Measurements from ENCODE around the gene ZNF786.
"Not testable (repeated sequence)": the region's sequence is repeated elsewhere in the genome, so short reads cannot be mapped to it uniquely, and the experiment has no call there.

Gene ZNF786

DNA sequence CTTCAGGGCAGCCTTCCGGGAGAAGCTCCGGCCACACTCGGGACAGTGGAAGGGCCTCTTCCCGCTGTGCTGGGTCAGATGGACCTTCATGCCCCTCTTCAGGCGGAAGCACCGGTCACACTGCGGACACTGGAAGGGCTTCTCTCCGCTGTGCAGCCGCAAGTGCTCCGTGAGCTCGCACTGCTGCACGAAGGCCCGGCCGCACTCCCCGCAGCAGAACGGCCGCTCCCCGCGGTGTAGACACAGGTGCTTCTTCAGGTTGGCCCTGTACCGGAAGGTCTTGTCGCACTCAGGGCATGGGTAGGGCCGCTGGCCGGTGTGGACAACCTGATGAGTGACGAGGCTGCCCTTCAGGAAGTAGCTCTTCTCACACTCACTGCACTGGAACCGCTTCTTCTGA, 14.2 kb upstream of the ZNF786 start:
- no peak for DNase-seq
- H3K4me1 ChIP-seq (ENCODE audit: control insufficient read depth, insufficient read depth, low read length, poor library complexity, severe bottlenecking): no peaks in the 10 kb centered on the region
- no peaks in the 10 kb centered on the region for H3K36me3 ChIP-seq (ENCODE audit: control insufficient read depth, insufficient read depth, low read length)
- H3K4me3 ChIP-seq (ENCODE audit: insufficient read depth, low read depth, low read length, poor library complexity, severe bottlenecking): no peak overlapping the region
- no peaks in the 10 kb centered on the region for H3K9me3 ChIP-seq (ENCODE audit: control insufficient read depth, low read length)
- no peaks in the 10 kb centered on the region for H3K27me3 ChIP-seq (replicated peaks; ENCODE audit: control insufficient read depth, insufficient read depth, low read length, poor library complexity, severe bottlenecking)
- H3K27ac ChIP-seq (ENCODE audit: insufficient read depth, low read length, poor library complexity, severe bottlenecking): no peak overlapping the region

DNA sequence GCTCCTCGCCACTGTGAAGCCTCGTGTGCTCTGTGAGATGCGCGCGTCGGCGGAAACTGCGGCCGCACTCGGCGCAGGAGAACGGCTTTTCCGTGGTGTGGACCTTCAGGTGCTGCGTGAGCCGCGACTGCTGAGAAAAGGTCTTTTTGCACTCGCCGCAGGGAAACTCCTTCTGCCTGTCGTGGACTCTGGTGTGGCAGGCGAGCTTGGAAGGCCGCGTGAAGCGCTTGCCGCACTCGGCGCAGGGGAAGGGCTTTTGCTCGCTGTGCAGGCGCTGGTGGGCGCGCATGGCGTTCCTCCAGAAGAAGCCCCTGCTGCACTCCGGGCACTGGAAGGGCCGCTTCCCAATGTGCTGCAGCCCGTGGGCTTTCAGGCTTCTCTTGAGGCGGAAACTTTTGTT, 13.7 kb upstream of the ZNF786 start:
- Histone ChIP-seq H3K9me3 (ENCODE audit: control insufficient read depth, low read length) (no peaks in the 10 kb centered on the region), H3K4me1 (ENCODE audit: control insufficient read depth, insufficient read depth, low read length, poor library complexity, severe bottlenecking) (no peaks in the 10 kb centered on the region), H3K36me3 (ENCODE audit: control insufficient read depth, insufficient read depth, low read length) (no peaks in the 10 kb centered on the region), H3K4me3 (ENCODE audit: insufficient read depth, low read depth, low read length, poor library complexity, severe bottlenecking) (no peak overlapping the region), H3K27ac (ENCODE audit: insufficient read depth, low read length, poor library complexity, severe bottlenecking) (no peak overlapping the region), H3K27me3 (replicated peaks; ENCODE audit: control insufficient read depth, insufficient read depth, low read length, poor library complexity, severe bottlenecking) (no peaks in the 10 kb centered on the region)
- DNase-seq: no peak

DNA sequence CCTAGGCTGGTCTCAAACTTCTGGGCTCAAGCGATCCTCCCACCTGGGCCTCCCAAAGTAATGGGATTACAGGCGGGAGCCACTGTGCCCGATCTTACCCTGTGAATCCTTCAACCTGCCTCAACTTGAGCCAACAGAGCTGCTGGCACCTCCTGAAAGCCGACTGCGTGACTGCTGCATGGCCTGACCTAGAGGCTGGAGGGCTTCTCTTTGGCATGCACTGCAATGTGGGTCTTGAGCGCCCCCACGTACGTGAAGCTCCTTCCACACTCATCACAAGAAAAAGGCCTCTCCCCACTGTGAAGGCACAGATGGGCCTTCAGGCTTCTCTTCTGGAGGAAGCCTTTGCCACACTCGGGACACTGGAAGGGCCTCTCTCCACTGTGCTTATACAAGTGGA, 12.9 kb upstream of the ZNF786 start:
- no peaks in the 10 kb centered on the region for H3K9me3 ChIP-seq (ENCODE audit: control insufficient read depth, low read length)
- no peaks in the 10 kb centered on the region for H3K4me1 ChIP-seq (ENCODE audit: control insufficient read depth, insufficient read depth, low read length, poor library complexity, severe bottlenecking)
- H3K36me3 ChIP-seq (ENCODE audit: control insufficient read depth, insufficient read depth, low read length): no peaks in the 10 kb centered on the region
- no peaks in the 10 kb centered on the region for H3K27me3 ChIP-seq (replicated peaks; ENCODE audit: control insufficient read depth, insufficient read depth, low read length, poor library complexity, severe bottlenecking)
- no peak overlapping the region for H3K27ac ChIP-seq (ENCODE audit: insufficient read depth, low read length, poor library complexity, severe bottlenecking)
- DNase-seq: no peak
- no peak overlapping the region for H3K4me3 ChIP-seq (ENCODE audit: insufficient read depth, low read depth, low read length, poor library complexity, severe bottlenecking)

DNA sequence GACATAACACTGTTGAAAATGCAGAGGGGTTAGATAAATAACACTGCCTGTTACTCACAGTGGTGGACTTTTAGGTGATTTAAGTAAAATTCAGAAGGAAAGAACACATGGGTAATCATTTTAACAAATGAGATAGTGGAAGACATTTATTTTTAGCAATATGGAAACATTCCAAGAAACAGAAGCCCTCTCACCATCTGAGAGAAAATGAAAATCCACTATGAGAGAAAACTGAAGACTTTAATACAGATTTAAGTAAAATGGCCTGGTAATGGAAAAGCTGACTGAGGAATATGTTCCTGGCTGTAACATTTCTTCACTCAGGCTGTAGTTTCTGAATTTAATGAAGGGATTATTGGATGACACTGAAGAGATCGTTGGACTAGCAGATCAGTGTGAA, 12.1 kb upstream of the ZNF786 start:
- Histone ChIP-seq H3K4me3 (ENCODE audit: insufficient read depth, low read depth, low read length, poor library complexity, severe bottlenecking) (no peak overlapping the region), H3K4me1 (ENCODE audit: control insufficient read depth, insufficient read depth, low read length, poor library complexity, severe bottlenecking) (no peaks in the 10 kb centered on the region), H3K27ac (ENCODE audit: insufficient read depth, low read length, poor library complexity, severe bottlenecking) (no peak overlapping the region), H3K9me3 (ENCODE audit: control insufficient read depth, low read length) (no peaks in the 10 kb centered on the region), H3K36me3 (ENCODE audit: control insufficient read depth, insufficient read depth, low read length) (no peaks in the 10 kb centered on the region), H3K27me3 (replicated peaks; ENCODE audit: control insufficient read depth, insufficient read depth, low read length, poor library complexity, severe bottlenecking) (no peaks in the 10 kb centered on the region)
- DNase-seq: no peak

DNA sequence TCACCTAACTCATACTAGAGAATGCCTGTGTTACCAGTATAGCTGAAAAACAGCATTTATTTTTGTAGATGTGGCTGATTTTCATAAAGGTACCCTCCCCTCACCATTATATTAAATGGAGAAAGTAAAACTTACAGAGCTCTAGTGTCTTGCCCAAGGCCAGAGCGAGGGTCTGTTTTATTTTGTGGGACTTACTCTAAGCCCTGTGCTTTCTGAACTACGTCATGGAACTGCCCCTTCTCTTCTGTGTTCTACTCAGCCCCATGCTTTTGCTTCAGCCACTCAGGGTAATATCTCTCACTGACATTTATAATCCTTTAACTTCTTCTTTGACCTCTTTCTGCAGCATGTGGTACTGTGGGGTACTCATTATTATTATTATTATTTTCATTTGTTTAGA, 10.3 kb upstream of the ZNF786 start:
- no peak for DNase-seq
- Histone ChIP-seq H3K36me3 (ENCODE audit: control insufficient read depth, insufficient read depth, low read length) (no peaks in the 10 kb centered on the region), H3K9me3 (ENCODE audit: control insufficient read depth, low read length) (no peaks in the 10 kb centered on the region), H3K4me1 (ENCODE audit: control insufficient read depth, insufficient read depth, low read length, poor library complexity, severe bottlenecking) (no peaks in the 10 kb centered on the region), H3K27ac (ENCODE audit: insufficient read depth, low read length, poor library complexity, severe bottlenecking) (no peak overlapping the region), H3K4me3 (ENCODE audit: insufficient read depth, low read depth, low read length, poor library complexity, severe bottlenecking) (no peak overlapping the region), H3K27me3 (replicated peaks; ENCODE audit: control insufficient read depth, insufficient read depth, low read length, poor library complexity, severe bottlenecking) (no peaks in the 10 kb centered on the region)

DNA sequence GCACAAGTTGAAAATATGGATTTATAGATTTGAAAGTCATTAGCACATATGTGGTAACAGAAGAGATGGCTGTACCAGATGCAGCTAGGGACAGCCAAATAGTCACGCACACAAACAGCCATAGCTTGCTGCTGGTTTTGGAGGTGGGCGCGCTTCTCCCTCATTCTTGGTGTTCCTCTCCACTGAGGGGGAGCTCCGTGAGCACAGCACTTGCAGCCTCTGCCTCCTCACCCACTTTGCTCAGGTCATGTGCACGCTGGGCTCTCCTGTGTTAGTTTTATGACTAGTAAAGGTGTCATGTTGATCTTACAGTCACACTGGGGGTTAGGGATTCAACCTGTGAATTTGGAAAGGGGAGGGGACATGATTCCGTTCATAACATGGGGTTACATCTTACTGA, 8.5 kb upstream of the ZNF786 start:
- H3K36me3 ChIP-seq (ENCODE audit: control insufficient read depth, insufficient read depth, low read length): no peaks in the 10 kb centered on the region
- H3K4me1 ChIP-seq (ENCODE audit: control insufficient read depth, insufficient read depth, low read length, poor library complexity, severe bottlenecking): no peaks in the 10 kb centered on the region
- H3K4me3 ChIP-seq (ENCODE audit: insufficient read depth, low read depth, low read length, poor library complexity, severe bottlenecking): no peak overlapping the region
- no peaks in the 10 kb centered on the region for H3K27me3 ChIP-seq (replicated peaks; ENCODE audit: control insufficient read depth, insufficient read depth, low read length, poor library complexity, severe bottlenecking)
- H3K27ac ChIP-seq (ENCODE audit: insufficient read depth, low read length, poor library complexity, severe bottlenecking): no peak overlapping the region
- H3K9me3 ChIP-seq (ENCODE audit: control insufficient read depth, low read length): no peaks in the 10 kb centered on the region
- no peak for DNase-seq

DNA sequence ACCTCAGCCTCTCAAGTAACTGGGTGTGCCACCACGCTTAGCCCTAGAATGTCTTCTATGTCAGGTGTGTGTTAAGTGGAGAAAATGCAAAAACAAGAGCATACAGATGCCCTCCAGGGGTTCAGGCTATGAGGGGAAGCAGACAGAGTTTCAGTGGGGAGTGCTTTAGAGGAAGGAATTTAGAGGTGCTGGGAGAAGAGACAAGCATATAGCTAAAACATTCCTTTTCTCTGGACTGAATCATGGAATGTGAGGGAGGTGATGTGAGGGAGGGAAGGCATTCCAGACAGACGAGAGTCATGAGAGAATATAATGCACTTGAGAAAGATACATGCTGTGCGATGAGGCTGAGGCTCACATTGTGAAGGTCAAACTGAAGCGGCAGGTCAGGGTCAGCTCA, 6.6 kb upstream of the ZNF786 start:
- Histone ChIP-seq H3K27ac (ENCODE audit: insufficient read depth, low read length, poor library complexity, severe bottlenecking) (no peak overlapping the region), H3K4me1 (ENCODE audit: control insufficient read depth, insufficient read depth, low read length, poor library complexity, severe bottlenecking) (no peaks in the 10 kb centered on the region), H3K4me3 (ENCODE audit: insufficient read depth, low read depth, low read length, poor library complexity, severe bottlenecking) (no peak overlapping the region), H3K36me3 (ENCODE audit: control insufficient read depth, insufficient read depth, low read length) (no peaks in the 10 kb centered on the region), H3K27me3 (replicated peaks; ENCODE audit: control insufficient read depth, insufficient read depth, low read length, poor library complexity, severe bottlenecking) (no peaks in the 10 kb centered on the region), H3K9me3 (ENCODE audit: control insufficient read depth, low read length) (no peaks in the 10 kb centered on the region)
- no peak for DNase-seq

DNA sequence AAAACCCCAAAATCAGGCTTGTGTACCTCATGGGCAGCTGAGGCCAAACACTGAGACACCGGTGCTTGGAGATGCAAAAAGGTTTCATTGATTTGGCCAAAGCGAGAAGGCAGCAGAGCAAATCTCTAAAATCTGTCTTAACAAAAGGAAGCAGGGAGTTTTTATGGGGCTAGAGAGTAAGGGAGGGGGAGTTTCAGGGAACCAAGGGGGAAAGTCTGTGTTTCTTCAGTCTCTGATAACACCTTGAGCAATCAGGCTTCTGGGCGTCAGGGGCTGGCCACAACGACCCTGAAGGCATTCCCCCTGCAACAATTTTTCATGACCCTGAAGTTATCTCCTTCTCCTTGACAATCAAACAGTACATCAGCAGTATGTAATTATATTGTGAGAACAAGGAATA, 2.7 kb upstream of the ZNF786 start:
- Histone ChIP-seq H3K4me1 (ENCODE audit: control insufficient read depth, insufficient read depth, low read length, poor library complexity, severe bottlenecking) (no peaks in the 10 kb centered on the region), H3K9me3 (ENCODE audit: control insufficient read depth, low read length) (no peaks in the 10 kb centered on the region), H3K4me3 (ENCODE audit: insufficient read depth, low read depth, low read length, poor library complexity, severe bottlenecking) (no peak overlapping the region), H3K36me3 (ENCODE audit: control insufficient read depth, insufficient read depth, low read length) (no peaks in the 10 kb centered on the region), H3K27ac (ENCODE audit: insufficient read depth, low read length, poor library complexity, severe bottlenecking) (no peak overlapping the region), H3K27me3 (replicated peaks; ENCODE audit: control insufficient read depth, insufficient read depth, low read length, poor library complexity, severe bottlenecking) (no peaks in the 10 kb centered on the region)
- DNase-seq: no peak

DNA sequence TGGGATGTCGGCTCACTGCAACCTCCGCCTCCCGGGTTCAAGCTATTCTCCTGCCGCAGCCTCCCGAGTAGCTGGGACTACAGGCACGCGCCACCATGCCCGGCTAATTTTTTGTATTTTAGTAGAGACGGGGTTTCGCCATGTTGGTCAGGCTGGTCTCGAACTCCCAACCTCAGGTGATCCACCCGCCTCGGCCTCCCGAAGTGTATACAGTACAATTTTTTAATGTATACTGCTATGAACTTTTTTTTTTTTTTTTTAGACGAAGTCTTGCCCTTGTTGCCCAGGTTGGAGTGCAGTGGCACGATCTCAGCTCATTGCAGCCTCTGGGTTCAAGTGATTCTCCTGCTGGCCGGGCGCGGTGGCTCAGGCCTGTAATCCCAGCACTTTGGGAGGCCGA, 1.7 kb upstream of the ZNF786 start:
- H3K4me1 ChIP-seq (ENCODE audit: control insufficient read depth, insufficient read depth, low read length, poor library complexity, severe bottlenecking); H3K9me3 ChIP-seq (ENCODE audit: control insufficient read depth, low read length); H3K36me3 ChIP-seq (ENCODE audit: control insufficient read depth, insufficient read depth, low read length); H3K27ac ChIP-seq (ENCODE audit: insufficient read depth, low read length, poor library complexity, severe bottlenecking); H3K27me3 ChIP-seq (replicated peaks; ENCODE audit: control insufficient read depth, insufficient read depth, low read length, poor library complexity, severe bottlenecking); H3K4me3 ChIP-seq (ENCODE audit: insufficient read depth, low read depth, low read length, poor library complexity, severe bottlenecking); DNase-seq: not testable (repeated sequence)

DNA sequence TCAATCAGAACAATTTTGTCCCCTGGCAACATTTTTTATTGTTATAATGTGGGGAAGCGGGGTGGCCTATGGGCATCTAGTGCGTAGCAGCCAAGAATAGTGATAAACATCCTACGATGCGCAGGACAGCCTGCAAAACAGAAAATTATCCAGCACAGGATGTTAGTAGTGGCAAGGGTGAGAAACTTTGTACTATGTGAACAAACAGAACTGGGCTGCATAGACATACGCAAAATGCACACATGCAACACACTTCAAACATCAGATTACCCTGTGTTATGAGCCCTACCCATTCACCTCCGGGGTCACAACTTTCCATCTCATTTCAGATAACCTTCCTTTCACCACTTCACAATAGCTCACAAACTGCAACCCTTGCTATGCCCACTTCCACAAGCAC, 3.1 kb downstream of the ZNF786 start:
- no peaks in the 10 kb centered on the region for H3K4me1 ChIP-seq (ENCODE audit: control insufficient read depth, insufficient read depth, low read length, poor library complexity, severe bottlenecking)
- H3K4me3 ChIP-seq (ENCODE audit: insufficient read depth, low read depth, low read length, poor library complexity, severe bottlenecking): no peak overlapping the region
- H3K27me3 ChIP-seq (replicated peaks; ENCODE audit: control insufficient read depth, insufficient read depth, low read length, poor library complexity, severe bottlenecking): no peaks in the 10 kb centered on the region
- no peaks in the 10 kb centered on the region for H3K9me3 ChIP-seq (ENCODE audit: control insufficient read depth, low read length)
- no peak overlapping the region for H3K27ac ChIP-seq (ENCODE audit: insufficient read depth, low read length, poor library complexity, severe bottlenecking)
- DNase-seq: no peak
- no peaks in the 10 kb centered on the region for H3K36me3 ChIP-seq (ENCODE audit: control insufficient read depth, insufficient read depth, low read length)

DNA sequence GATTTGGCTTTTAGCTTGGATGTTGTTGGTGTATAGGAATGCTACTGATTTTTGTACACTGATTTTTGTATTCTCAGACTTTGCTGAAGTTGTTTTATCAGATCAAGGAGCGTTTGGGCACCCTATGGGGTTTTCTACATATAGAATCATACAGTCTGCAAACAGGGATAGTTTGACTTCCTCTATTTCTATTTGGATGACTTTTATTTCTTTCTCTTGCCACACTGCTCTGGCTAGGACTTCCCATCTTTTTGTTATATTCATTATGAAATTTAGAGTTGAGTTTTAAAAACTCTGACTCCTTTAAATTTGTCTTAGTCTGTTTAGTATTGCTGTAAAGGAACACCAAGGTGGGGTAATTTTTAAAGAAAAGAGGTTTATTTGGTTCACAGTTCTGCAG, 4.7 kb downstream of the ZNF786 start:
- Histone ChIP-seq H3K27me3 (replicated peaks; ENCODE audit: control insufficient read depth, insufficient read depth, low read length, poor library complexity, severe bottlenecking) (no peaks in the 10 kb centered on the region), H3K4me1 (ENCODE audit: control insufficient read depth, insufficient read depth, low read length, poor library complexity, severe bottlenecking) (no peaks in the 10 kb centered on the region), H3K4me3 (ENCODE audit: insufficient read depth, low read depth, low read length, poor library complexity, severe bottlenecking) (no peak overlapping the region), H3K9me3 (ENCODE audit: control insufficient read depth, low read length) (no peaks in the 10 kb centered on the region), H3K36me3 (ENCODE audit: control insufficient read depth, insufficient read depth, low read length) (no peaks in the 10 kb centered on the region), H3K27ac (ENCODE audit: insufficient read depth, low read length, poor library complexity, severe bottlenecking) (no peak overlapping the region)
- no peak for DNase-seq
